GM19324 (cell line): ENCODE results near the gene SLC38A6.
A peak's percentile ranks its signal among the peaks of the same experiment; 100 is the strongest.

ENCODE experiments used
- ATAC-seq: cut with Tn5 transposase; IDR thresholded peaks from one replicate; pipeline ENCODE4 v1.9.1; 2021; ENCODE audit warnings: mild to moderate bottlenecking, moderate library complexity; ENCODE audit not compliant: unreplicated experiment, low FRiP score

SLC38A6 gene

DNA sequence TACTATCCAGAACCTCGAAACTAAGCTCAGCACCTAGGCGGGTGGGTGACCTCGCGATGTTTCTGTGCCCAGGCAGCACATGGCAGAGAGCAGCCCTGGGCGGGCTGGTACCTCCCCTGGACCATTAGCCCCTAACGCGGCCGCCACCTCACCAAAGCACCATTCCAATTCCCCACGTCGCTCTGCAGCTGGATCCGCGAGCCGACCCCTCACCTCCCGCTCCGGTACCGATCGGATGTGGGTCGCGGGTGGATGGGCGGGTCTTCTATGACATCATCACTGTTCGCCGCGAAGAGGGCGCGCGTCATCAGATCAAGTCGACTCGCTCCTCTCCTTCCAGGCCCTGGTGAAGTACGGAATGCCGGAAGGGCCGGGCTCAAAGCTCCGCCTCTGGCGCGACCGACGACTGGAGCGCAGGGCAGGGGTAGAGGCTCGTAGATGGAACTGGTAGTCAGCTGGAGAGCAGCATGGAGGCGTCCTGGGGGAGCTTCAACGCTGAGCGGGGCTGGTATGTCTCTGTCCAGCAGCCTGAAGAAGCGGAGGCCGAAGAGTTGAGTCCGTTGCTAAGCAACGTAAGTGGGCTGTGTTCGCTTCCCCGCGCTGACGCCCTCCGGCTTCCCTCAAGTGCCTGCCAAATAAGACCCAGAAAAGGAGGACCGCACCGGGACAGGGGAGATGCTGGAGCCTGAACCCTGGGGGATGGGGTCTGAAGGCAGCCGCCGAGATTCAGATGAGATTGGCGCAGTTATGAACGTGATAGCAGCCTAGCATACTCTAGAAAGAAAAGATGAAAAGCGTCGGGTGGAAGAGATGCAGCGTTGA lies at the start of gene SLC38A6, which contains the start of gene TRMT5:
SLC38A6 (plus strand) TSS at position 435 of the 822 bp plus-strand sequence; CDS start at position 468, 33 bp downstream.
TRMT5 (minus strand) TSS at position 269 of the 822 bp plus-strand sequence; CDS start at position 163, 106 bp downstream.
- ATAC-seq, result peak; percentile 89

DNA sequence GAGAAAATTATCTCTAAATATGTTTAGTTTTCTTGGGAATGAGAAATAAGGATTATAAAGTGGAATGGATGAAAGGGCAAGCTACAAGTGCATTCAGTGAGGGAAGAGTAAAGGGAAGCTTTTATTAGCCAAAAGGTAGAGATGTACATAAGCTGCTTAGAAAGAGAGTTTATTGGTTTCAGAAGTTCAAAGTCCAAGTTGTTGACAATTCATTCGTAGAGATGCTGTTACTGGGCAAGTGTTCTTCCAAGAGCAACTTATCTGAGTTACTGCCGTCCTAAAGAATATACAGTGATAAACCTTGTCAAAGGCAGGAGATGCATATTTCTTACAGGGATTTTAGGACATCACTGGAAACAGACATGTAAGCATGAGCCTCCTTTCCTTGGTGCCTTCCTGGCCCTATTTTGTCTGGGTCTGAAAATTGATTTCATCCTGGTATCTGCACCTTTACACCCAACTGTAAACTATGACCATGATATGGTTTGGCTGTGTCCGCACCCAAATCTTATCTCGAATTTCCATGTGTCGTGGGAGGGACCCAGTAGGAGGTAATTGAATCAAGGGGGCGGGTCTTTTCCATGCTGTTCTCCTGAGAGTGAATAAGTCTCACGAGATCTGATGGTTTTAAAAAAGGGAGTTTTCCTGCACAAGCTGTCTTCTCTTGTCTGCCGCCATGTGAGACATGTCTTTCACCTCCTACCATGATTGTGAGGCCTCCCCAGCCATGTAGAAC lies 47.0 kb upstream of the SLC38A6 start:
- no peak for ATAC-seq

DNA sequence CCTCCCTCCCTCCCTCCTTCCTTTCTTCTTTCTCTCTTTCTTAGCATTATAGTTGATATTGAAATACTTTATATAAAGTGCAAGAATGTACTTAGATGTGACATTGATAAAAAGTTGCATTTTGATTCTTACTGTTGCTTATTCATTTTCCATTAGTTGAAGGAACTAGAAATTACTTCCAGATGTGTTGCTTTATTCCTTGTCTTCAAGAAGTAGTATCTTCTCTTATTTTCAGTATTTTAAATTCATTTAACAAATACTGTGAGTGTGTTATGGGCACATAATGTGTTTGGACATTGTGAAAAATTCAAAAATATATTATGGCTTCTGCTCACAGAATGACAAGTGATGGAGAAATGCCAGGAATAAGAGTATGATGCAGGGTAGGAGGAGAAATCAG lies 45.7 kb upstream of the SLC38A6 start:
- no peak for ATAC-seq

DNA sequence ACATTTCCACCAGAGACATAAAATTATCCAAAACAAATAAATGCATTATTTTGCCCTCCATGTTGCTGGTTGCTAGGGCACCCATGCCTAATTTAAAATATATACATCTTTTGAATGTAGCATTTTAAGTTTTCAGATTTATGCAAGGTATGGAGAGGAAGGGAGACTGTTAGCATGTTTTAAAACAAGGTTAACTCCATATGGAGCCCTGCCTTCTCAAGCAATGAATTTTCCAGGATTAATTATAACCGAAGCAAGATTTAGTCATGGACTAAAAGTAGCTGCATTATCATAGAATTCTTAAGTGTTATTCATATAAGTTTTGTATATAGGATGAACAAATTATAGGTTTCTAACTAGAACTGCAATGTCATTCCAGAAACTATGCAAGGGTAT lies 37.4 kb upstream of the SLC38A6 start:
- no peak for ATAC-seq

DNA sequence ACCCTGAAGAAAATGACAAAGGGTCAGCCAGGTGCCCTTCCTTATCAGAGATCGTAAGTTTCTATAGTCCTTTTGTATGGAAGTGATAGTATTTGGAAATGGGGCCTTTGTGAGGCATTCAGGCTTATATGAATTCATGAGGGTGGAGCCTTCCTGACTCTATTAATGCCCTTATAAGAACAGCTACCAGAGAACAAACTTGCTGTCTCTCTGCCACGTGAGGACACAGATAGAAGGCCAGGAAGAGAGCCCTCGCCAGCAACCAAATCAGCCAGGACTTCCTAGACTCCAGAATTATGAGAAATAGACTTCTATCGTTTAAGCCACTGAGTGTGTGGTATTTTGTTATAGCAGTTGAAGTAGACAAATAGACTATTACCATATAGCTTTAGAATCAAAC lies 36.8 kb upstream of the SLC38A6 start:
- no peak for ATAC-seq

DNA sequence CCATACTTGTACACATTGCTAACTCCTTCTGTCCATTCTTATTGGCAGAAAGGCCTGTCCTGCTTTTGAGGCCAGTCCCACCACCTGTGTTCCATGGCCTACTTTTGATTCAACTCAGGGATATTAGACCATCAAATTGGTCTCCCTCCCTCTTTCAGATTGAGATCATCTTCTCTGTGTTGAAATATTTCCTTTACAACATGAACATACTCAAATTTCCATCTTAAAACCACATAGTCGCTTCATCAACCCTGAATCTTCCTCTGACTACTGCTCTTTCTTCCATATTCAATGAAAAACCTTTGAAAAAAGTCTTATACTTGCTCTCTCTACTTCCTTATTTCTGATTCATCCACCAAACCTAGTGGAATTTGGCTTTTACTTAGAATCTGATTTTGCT lies 35.1 kb upstream of the SLC38A6 start:
- ATAC-seq, result no peak

DNA sequence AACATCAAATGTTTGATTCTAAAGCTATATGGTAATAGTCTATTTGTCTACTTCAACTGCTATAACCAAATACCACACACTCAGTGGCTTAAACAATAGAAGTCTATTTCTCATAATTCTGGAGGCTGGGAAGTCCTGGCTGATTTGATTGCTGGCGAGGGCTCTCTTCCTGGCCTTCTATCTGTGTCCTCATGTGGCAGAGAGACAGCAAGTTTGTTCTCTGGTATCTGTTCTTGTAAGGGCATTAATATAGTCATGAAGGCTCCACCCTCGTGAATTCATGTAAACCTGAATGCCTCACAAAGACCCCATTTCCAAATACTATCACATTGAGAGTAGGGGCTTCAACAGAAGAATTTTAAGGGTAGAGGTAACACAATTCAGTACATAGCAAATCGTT lies 34.3 kb upstream of the SLC38A6 start:
- no peak for ATAC-seq

DNA sequence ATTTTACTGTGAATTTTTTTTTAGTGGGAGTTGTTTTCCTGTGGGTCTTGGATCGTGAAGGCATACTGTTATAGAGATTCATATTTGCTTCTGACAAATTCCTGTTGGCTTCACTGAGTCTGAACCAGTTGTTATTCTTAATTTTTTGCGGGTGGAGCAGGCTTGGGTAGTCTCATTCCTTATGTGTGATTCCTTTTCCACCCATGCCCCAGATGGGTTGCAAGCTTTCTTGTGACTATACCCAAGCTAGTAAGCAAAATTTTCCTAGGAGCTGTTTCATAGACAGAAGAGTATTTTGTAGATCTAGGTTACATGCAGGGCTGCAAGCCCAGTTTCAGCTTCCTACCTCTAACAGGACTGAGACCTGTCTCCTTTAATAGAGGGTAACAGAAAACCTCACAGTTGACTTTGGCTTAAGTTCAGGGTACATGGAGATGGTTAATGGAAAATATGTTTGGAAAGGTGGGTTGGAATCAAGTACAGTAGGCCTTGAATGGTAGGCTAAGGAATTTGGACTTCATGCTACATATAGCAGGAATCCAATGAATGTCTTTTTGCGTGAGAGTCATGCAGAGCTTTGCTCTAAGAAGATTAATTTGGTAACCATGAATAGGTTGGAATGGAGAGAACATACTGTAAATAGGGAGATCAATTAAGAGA lies 29.1 kb upstream of the SLC38A6 start:
- ATAC-seq, result no peak

DNA sequence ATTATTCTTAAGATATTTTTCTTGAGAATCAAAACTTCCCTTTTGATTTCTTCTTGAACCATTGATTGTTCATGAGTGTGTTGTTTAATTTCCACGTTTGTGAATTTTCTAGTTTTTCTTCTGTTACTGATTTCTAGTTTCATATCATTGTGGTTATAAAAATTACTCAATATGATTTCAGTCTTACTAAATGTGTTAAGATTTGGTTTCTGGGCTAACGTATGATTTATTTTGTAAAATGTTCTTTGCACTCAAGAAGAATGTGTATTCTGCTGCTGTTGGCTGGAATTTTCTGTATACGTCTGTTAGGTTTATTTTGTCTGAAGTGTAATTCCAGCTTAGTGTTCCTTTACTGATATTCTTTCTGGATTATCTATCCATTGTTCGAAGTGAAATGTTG lies 24.8 kb upstream of the SLC38A6 start:
- ATAC-seq, result no peak

DNA sequence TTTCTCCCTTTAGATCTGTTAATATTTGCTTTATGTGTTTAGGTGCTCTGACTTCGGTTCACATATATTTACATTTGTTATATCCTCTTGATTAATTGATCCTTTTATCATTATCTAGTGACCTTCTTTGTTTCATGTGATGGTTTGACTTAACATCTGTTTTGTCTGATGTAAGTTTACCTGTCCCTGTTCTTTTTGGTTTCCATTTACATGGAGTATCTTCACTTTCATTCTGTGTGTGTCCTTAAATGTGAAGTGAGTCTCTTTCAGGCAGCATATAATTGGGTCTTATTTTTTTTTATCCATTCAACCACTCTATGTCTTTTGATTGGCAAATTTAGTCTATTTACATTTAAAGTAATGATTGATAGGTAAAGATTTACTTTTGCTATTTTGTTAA lies 24.4 kb upstream of the SLC38A6 start:
- ATAC-seq, result no peak

DNA sequence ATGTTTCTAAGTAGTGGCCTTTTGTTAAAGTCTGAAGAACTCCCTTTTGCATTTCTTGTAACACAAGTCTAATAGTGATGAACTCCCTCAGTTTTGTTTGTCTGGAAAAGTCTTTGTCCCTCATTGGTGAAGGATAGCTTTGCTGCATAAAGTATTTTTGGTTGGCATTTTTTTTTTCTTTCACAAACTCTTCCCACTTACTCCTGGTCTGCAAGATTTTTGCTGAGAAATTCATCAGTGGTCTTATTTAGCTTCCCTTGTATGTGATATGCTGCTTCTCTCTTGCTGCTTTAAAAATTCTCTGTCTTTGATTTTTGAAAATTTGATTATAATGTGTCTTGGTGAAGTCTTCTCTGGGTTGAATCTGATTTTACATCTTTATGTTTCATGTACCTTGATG lies 22.9 kb upstream of the SLC38A6 start:
- no peak for ATAC-seq

DNA sequence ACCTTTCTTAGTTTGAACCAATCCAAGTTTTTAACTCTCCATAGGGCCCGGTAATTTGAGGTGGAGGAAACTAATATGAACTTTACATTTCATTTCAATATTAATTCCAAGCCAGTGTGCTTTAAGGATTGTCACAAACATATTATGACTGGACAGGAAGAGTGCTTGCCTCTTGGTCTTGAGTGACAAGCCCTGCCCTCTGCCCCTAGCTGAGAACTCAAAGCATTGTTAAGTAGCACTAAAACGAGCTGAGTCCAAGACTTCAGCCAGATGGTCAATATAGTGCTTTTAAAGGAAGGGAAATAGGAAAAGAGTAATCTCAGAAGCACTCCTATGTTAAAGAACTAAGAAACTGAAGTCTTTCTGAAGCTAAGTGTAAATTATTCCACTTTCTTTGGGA lies 17.3 kb upstream of the SLC38A6 start:
- no peak for ATAC-seq

DNA sequence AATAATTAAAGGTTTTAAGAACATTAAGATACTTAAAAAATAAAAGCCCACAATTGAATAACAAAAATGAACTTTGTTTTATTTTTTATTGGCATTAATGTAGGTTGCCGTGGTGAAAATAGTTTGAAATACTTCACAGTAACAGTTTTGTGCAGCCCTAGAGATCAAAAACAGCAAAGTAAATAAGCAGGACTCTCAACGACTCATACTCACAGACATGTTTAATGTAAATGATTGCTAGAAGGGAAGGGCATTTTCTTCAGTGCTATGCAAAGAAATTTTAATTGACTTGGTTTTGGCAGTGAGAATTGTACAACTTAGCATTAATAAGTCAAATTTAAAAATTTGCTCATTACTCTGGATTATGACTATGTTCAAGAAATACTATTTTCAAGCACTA lies 16.1 kb upstream of the SLC38A6 start:
- no peak for ATAC-seq

DNA sequence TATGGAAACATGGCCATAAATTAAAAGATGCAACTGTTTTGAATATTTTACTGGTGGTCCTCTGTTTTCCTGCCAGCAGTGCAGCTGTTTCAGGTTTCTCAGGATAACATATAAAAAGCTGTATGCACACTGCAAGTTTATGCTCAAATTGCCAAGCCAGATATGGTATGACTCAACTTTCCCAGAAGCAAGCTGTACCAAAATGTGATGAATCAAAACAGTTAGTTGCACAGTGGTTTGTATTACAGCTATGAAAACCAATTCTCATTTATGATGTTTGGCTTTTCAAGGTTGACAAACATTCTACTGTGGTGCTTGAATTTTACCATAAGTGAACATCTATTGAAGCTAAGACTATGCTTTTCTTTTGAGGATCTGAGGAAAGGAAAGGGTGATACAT lies 15.6 kb upstream of the SLC38A6 start:
- ATAC-seq, result no peak

DNA sequence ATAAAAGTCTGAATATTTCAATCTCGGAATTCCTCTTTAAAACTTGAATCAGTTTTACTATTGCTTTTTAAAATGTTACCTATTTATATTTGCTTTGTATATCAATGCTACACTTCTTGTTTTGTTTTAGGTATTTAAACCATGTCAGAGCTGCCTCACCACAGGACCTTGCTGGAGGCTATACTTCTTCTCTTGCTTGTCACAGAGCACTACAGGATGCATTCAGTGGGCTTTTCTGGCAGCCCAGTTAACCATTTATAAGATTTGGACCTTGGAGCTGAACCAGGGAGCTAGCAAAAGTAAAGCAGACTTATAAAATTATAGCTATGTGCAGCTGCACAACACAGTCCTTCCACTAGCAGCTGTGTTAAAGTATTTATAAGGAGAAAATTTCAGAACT lies 12.9 kb upstream of the SLC38A6 start:
- ATAC-seq, result no peak

DNA sequence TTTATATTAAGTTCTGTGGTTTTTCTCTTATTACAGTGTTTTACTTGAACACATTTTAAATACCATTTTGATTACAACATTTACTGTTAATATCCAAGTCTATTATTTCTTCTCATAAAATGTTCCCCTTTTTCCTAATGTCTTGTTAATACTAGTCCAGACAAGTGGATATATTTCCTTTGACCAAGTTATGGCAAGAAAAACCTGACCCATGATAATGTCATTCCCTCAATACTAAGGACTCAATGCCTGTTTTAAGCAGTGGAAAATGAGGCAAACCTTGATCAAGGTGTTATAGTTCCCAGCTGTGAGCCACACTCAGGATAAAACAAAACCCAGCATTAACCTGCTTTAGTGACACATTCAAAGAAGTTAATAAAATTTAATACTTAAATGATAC lies 12.4 kb upstream of the SLC38A6 start:
- ATAC-seq, result no peak

DNA sequence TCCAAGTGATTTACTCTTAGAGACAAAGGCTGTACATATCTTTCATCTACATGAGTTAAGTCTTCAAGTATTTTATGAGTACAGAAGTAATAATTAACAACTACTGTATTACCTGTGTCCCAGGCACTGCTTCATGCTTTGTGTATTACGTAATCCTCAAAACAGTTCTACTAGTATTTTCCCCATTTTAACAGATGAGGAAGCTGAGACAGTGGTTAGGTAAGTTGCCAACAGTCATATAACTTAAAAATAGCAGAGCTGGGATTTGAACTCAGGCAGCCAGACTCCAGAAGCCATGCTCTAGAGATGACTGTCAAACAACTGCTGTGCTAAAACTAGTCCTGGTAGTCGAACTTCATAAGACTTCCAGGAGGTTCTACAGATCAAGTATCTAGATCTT lies 10.9 kb upstream of the SLC38A6 start:
- ATAC-seq, result no peak

DNA sequence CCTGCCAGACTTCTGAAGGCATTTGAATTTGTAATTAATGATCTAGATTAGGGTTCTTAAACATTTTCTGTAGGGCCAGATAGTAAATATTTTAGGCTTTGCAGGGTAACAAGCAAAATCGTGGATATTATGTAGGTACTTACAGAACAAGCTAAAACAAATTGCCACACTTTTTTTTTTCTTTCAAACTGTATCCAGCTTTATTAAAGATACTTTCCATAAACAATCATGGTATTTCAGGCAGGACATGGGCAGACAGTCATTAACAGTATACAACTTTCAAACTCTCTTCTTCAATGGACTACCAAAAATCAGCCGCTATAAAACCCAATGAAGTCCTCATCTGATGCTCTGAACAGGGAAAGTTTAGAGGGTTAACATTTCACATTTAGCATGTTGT lies 9.8 kb upstream of the SLC38A6 start:
- no peak for ATAC-seq

DNA sequence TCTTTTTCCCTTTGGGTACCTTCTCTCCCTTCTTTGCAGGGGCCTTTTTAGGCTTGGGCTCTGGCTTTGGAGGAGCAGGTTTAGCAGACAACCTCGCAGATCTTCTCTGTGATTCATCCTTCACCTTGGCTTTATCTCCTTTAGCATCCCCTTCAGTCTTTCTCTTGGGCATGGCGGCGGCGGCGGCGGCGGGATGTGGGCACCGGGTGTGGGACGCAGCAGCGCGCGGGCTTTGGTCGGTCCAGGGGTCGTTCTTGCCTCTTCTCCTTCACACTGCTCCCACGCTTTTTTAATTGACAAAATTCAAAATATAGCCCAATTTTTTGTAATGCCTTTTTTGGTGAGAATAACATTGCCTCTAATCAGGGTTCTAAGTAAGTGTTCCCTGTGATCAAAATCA lies 8.8 kb upstream of the SLC38A6 start:
- ATAC-seq, result no peak

DNA sequence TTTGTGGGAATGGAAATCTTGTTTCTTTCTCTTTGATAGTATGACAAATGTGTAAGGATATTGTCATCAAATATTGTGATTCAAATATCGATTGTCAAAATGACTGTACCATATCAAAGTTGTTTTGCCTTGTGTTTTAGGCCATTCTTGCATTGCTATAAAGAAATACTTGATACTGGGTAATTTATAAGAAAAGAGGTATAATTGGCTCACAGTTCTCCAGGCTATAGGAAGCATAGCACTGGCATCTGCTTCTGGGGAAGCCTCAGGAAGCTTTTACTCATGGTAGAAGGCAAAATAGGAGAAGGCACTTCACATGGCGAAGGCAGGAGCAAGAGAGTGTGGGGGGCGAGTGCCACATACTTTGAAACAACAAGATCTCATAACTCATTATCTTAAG lies 8.0 kb upstream of the SLC38A6 start:
- ATAC-seq, result no peak

DNA sequence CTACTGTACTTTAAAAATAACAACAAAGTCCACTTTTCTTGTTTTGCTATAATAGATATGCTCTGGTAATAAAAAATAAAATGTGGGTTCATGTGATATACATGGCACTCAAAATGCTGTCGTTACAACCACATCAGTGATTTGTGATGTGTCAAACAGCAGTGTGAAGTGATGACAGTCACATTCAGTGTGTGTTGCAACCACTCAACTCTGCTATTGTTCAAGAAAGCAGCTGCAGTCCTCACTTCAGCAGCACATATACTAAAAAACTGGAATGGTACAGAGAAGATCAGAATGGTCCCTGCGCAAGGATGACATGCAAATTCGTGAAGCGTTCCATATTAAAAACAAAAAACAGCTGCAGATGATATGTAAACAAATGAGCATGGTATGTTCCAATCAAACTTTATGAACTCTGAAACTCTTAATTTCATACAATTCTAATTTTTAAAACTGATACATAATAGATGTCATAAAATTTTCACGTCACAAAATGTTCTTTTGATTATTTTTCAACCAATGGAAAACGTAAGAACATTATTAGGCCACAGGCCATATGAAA lies 6.9 kb upstream of the SLC38A6 start:
- ATAC-seq, result no peak
